GM23338 (cell line): ENCODE results near the gene SELENOS.

Experiments used
- ETS1 ChIP-seq: IDR thresholded peaks from 2 replicates; pipeline ENCODE4 v1.6.1; 2016; ENCODE audit warnings: antibody characterized with exemption
- EZH2 ChIP-seq: fragments of 200-600 bp; sonication (generic); IDR thresholded peaks from one replicate; pipeline ENCODE4 v1.8.0; 2017; ENCODE audit warnings: antibody characterized with exemption, mild to moderate bottlenecking, low read depth; ENCODE audit not compliant: unreplicated experiment
- EZH2phosphoT487 ChIP-seq: fragments of 200-600 bp; sonication (generic); IDR thresholded peaks from one replicate; pipeline ENCODE4 v1.8.1; 2018; ENCODE audit warnings: antibody characterized with exemption; ENCODE audit not compliant: unreplicated experiment
- POLR2AphosphoS5 ChIP-seq: IDR thresholded peaks from 2 replicates; pipeline ENCODE4 v1.6.1; 2016; ENCODE audit warnings: antibody characterized with exemption, low read depth
- REST ChIP-seq: IDR thresholded peaks from one replicate; pipeline ENCODE4 v1.6.1; 2018; ENCODE audit warnings: antibody characterized with exemption; ENCODE audit not compliant: unreplicated experiment
- ZNF331 ChIP-seq: fragments of 250-450 bp; sonication (Bioruptor Pico); IDR thresholded peaks from 2 replicates; pipeline ENCODE4 v1.5.0; 2020; ENCODE audit warnings: low read depth, mild to moderate bottlenecking, moderate library complexity
- TF ChIP-seq, protein P1 (sequence below), 2 experiments: fragments of 200-600 bp in 1 of 2; sonication (generic) in 1 of 2; conservative IDR thresholded peaks; 2 replicates each; pipeline versions ENCODE4 v1.5.1 to v1.6.1; 2016 to 2017; ENCODE audit warnings: antibody characterized with exemption in 2 of 2, low read depth in 2 of 2, mild to moderate bottlenecking in 2 of 2, moderate library complexity in 1 of 2

- TF ChIP-seq REST = no peak
- TF ChIP-seq POLR2AphosphoS5 = no peak
- TF ChIP-seq, protein P1, sequence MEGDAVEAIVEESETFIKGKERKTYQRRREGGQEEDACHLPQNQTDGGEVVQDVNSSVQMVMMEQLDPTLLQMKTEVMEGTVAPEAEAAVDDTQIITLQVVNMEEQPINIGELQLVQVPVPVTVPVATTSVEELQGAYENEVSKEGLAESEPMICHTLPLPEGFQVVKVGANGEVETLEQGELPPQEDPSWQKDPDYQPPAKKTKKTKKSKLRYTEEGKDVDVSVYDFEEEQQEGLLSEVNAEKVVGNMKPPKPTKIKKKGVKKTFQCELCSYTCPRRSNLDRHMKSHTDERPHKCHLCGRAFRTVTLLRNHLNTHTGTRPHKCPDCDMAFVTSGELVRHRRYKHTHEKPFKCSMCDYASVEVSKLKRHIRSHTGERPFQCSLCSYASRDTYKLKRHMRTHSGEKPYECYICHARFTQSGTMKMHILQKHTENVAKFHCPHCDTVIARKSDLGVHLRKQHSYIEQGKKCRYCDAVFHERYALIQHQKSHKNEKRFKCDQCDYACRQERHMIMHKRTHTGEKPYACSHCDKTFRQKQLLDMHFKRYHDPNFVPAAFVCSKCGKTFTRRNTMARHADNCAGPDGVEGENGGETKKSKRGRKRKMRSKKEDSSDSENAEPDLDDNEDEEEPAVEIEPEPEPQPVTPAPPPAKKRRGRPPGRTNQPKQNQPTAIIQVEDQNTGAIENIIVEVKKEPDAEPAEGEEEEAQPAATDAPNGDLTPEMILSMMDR (conservative IDR thresholded peaks at IDR 0.05; ENCODE audit: low read depth in 2 of 2) = no peak
- TF ChIP-seq EZH2 = no peak
- no peak for TF ChIP-seq ETS1
- TF ChIP-seq EZH2phosphoT487 = no peak
- TF ChIP-seq ZNF331 (CRISPR knock-in tag) = no peak
Measured at GRCh38 chr15:101325263-101326025, 48.2 kb upstream of the SELENOS start.
